Measurements from ENCODE around the gene TP53AIP1. TPM values are rescaled to one million over a fixed set of nuclear protein-coding genes. Genes with fewer than 3 reads are reported as not detected.

Gene TP53AIP1
- total and polyA plus RNA-seq, 3 experiments from 2014 or later = not detected

DNA sequence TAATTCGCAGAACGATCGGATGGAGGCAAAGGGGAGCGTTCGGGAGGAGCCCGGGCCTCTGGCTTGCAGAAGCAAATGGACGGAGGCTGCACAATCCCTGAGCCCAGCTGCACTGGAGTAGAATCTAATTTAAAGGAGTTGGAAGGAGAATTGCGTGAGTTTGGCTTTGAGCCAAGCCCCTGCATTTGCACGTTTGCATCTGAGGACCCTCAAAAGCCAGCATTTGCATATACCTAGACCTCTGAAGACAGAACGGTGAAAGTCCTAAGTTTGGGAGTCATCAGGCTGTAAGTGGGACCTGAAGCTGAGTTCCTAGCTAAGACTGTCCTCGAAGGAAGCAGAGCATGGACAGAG, 15.6 kb downstream of the TP53AIP1 start:
- ChIA-PET POLR2A (no interaction called here), CTCF (no interaction called here)
- no peaks in the 10 kb centered on the region for H3K36me3 ChIP-seq (ENCODE audit: insufficient read depth, low read length)
- DNase-seq = no peak
- no peak overlapping the region for H3K27ac Mint-ChIP-seq
- peaks cover 0 to 2% (median 0%) of the 10 kb centered on the region in 5 donors for H3K9me3 Mint-ChIP-seq
- no peak overlapping the region for H3K4me3 Mint-ChIP-seq
- no peak overlapping the region for H3K4me3 ChIP-seq (ENCODE audit: low read length)
- H3K27ac ChIP-seq (ENCODE audit: low read depth, low read length) = no peak overlapping the region
- peaks cover 11 to 14% (median 13%) of the 10 kb centered on the region in 3 donors for H3K4me1 Mint-ChIP-seq
- no peaks in the 10 kb centered on the region for H3K27me3 ChIP-seq (ENCODE audit: insufficient read depth, low read length, poor library complexity, severe bottlenecking)
- H3K27me3 Mint-ChIP-seq = peaks cover 3 to 16% of the 10 kb centered on the region in 2 donors
- H3K4me1 ChIP-seq (ENCODE audit: insufficient read depth, low read length) = no peaks in the 10 kb centered on the region
- H3K36me3 Mint-ChIP-seq = no peaks in the 10 kb centered on the region
- no peaks in the 10 kb centered on the region for H3K9me3 ChIP-seq (ENCODE audit: low read length)

DNA sequence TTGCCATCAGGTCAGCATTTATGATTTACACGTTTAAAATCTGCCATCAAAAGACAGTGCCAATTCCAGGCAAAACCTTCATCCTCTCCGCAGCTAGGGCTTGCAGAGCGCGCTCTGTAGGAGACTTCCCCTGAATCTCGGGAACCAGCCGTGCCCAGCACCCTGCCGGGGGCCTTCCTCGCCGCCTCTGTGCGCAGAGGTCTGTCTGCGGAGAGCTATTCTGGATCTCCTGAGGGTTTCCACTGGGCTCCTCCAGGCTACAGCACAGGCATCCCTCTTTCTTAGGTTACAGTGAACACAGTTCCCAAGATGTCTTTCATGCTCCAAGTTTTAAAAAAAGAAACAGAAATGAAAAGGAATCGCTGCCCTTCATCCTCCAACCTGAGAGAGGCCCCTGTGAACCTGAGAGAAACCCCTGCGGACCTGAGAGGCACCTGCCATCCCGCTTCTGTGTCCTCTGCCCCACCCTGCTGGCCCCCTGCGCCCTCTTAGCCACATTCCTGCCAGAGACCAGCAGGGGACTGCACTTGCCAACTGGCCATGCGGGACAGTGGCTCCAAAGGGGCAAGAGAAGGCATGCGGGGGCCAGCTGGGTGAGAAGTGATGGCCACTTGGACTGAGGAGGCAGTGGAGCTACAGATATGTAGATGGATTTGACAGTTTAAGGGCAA, 16.1 kb downstream of the TP53AIP1 start:
- no peak overlapping the region for H3K27ac Mint-ChIP-seq
- POLR2A ChIA-PET = no interaction called here
- Histone ChIP-seq H3K9me3 (ENCODE audit: low read length) (no peaks in the 10 kb centered on the region), H3K4me1 (ENCODE audit: insufficient read depth, low read length) (no peaks in the 10 kb centered on the region), H3K27me3 (ENCODE audit: insufficient read depth, low read length, poor library complexity, severe bottlenecking) (no peaks in the 10 kb centered on the region), H3K27ac (ENCODE audit: low read depth, low read length) (no peak overlapping the region), H3K36me3 (ENCODE audit: insufficient read depth, low read length) (no peaks in the 10 kb centered on the region), H3K4me3 (ENCODE audit: low read length) (no peak overlapping the region)
- no peaks in the 10 kb centered on the region for H3K9me3 Mint-ChIP-seq
- CTCF ChIA-PET = no interaction called here
- peaks cover 8 to 16% of the 10 kb centered on the region in 2 donors for H3K27me3 Mint-ChIP-seq
- no peaks in the 10 kb centered on the region for H3K36me3 Mint-ChIP-seq
- DNase-seq = no peak
- peak overlapping the region in 1 of 7 donors; percentile 52 for H3K4me3 Mint-ChIP-seq
- peaks cover 11 to 14% (median 13%) of the 10 kb centered on the region in 3 donors for H3K4me1 Mint-ChIP-seq

DNA sequence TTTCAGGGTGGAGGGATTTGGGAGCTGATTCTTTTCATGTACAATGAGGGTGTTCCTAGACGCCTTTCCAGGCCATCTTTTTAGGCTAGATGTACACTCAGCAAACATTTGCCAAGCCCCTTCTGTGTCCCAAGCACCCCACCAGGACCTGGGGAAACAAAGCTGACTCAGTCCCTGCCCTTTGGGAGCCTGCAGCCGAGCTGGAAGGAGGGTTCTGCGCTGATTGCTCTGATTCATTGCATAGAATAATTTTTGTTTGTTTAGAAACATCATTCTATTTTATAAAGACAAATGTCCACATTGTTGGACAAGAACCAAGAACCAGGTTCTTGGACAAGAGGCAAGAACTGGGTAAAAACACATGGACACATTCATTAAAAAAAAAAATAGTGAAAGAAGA, 16.7 kb downstream of the TP53AIP1 start:
- no peak for DNase-seq
- CTCF ChIA-PET = no interaction called here

DNA sequence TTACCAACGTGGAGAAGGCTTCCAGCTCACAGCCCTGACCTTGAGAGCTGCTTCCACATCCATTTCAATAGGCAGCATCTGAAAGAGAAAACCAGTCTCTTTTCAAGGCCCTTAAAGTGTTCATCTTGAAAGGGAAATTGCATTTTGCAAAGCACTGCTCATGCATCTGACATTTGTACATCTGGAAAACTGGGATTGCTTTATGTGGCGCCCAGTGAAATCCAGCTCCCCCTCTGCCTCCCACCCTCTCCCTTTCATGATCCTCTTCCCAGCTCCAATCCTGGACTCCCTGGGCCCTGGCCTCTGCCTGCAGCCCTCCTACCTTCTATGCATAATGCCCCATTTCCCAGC, 17.4 kb downstream of the TP53AIP1 start:
- peaks cover 12 to 26% of the 10 kb centered on the region in 2 donors for H3K27me3 Mint-ChIP-seq
- Histone ChIP-seq H3K27me3 (ENCODE audit: insufficient read depth, low read length, poor library complexity, severe bottlenecking) (no peaks in the 10 kb centered on the region), H3K4me1 (ENCODE audit: insufficient read depth, low read length) (no peaks in the 10 kb centered on the region), H3K36me3 (ENCODE audit: insufficient read depth, low read length) (no peaks in the 10 kb centered on the region), H3K9me3 (ENCODE audit: low read length) (no peaks in the 10 kb centered on the region), H3K27ac (ENCODE audit: low read depth, low read length) (no peak overlapping the region), H3K4me3 (ENCODE audit: low read length) (no peak overlapping the region)
- H3K36me3 Mint-ChIP-seq = no peaks in the 10 kb centered on the region
- H3K9me3 Mint-ChIP-seq = no peaks in the 10 kb centered on the region
- peak overlapping the region in 1 of 8 donors; percentile 22 for H3K27ac Mint-ChIP-seq
- H3K4me1 Mint-ChIP-seq = peaks cover 11 to 14% (median 13%) of the 10 kb centered on the region in 3 donors
- ChIA-PET POLR2A (no interaction called here), CTCF (interaction anchor here (1.3 to 1.6 kb wide), 2 partner anchors 40 to 886 kb away, joined by 3 read pairs; no protein-coding TSS in a partner anchor)
- DNase-seq = no peak
- no peak overlapping the region for H3K4me3 Mint-ChIP-seq

More for the DNA sequence above, 16.7 kb downstream of the TP53AIP1 start:
- no peak overlapping the region for H3K27ac Mint-ChIP-seq
- Histone ChIP-seq H3K9me3 (ENCODE audit: low read length) (no peaks in the 10 kb centered on the region), H3K4me3 (ENCODE audit: low read length) (no peak overlapping the region), H3K4me1 (ENCODE audit: insufficient read depth, low read length) (no peaks in the 10 kb centered on the region), H3K36me3 (ENCODE audit: insufficient read depth, low read length) (no peaks in the 10 kb centered on the region), H3K27ac (ENCODE audit: low read depth, low read length) (no peak overlapping the region), H3K27me3 (ENCODE audit: insufficient read depth, low read length, poor library complexity, severe bottlenecking) (no peaks in the 10 kb centered on the region)
- POLR2A ChIA-PET = no interaction called here
- H3K36me3 Mint-ChIP-seq = no peaks in the 10 kb centered on the region
- no peaks in the 10 kb centered on the region for H3K9me3 Mint-ChIP-seq
- no peak overlapping the region for H3K4me3 Mint-ChIP-seq
- peaks cover 8 to 20% of the 10 kb centered on the region in 2 donors for H3K27me3 Mint-ChIP-seq
- peaks cover 11 to 14% (median 13%) of the 10 kb centered on the region in 3 donors for H3K4me1 Mint-ChIP-seq

DNA sequence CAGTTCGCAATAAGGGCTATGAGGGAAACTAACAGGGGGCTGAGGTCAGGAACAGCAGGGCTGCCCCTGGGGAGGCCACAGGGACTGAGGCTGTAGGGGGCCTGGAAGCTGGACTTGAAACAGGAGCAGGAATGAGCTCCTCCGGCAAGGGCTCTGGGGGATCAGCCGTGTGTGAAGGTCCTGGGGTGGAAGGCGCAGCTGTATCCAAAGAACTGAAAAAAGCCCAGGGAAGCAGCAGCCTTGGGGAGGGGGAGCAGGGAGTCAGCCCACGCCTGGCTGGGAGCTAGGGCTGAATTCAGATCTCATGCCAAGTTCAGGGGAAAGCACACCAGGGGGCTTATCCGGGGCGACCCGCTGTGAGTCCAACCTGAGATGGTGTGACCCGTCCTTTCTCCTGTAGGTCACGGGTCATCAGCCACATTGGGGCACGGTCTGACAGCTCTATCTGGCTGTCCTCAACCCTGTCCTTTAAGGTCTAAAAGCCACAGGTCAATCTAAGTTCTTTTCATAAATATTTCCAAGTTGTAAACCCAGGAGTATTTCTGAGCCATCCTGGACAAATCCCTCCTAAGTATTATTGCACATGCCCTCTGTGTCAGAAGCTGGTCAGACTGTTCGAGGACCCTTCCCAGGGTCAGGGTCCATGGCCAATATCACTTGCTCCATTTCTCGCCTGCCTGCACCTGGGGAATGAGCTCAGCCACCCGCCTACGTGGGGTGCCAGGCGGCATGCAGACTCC, 18.0 kb downstream of the TP53AIP1 start:
- CTCF ChIA-PET = interaction anchor here (1.3 to 1.6 kb wide), 2 partner anchors 40 to 885 kb away, joined by 3 read pairs; no protein-coding TSS in a partner anchor
- peaks cover 12 to 22% of the 10 kb centered on the region in 2 donors for H3K27me3 Mint-ChIP-seq
- POLR2A ChIA-PET = no interaction called here

GRCh38 chr11:128924104-128924503, 18.6 kb downstream of the TP53AIP1 start:
- H3K4me1 Mint-ChIP-seq = peaks cover 8 to 13% (median 11%) of the 10 kb centered on the region in 3 donors
- Histone ChIP-seq H3K4me1 (ENCODE audit: insufficient read depth, low read length) (no peaks in the 10 kb centered on the region), H3K9me3 (ENCODE audit: low read length) (no peaks in the 10 kb centered on the region), H3K27me3 (ENCODE audit: insufficient read depth, low read length, poor library complexity, severe bottlenecking) (no peaks in the 10 kb centered on the region), H3K36me3 (ENCODE audit: insufficient read depth, low read length) (no peaks in the 10 kb centered on the region), H3K4me3 (ENCODE audit: low read length) (no peak overlapping the region), H3K27ac (ENCODE audit: low read depth, low read length) (no peak overlapping the region)
- H3K27me3 Mint-ChIP-seq = peaks cover 12 to 22% of the 10 kb centered on the region in 2 donors
- H3K27ac Mint-ChIP-seq = no peak overlapping the region
- no peak overlapping the region for H3K4me3 Mint-ChIP-seq
- H3K36me3 Mint-ChIP-seq = no peaks in the 10 kb centered on the region
- DNase-seq = no peak
- CTCF ChIA-PET = interaction anchor here (1.6 kb wide), 1 partner anchor 885 kb away, joined by 3 read pairs; no protein-coding TSS in a partner anchor
- POLR2A ChIA-PET = no interaction called here
- H3K9me3 Mint-ChIP-seq = no peaks in the 10 kb centered on the region

More for the DNA sequence above, 18.0 kb downstream of the TP53AIP1 start:
- Histone ChIP-seq H3K9me3 (ENCODE audit: low read length) (no peaks in the 10 kb centered on the region), H3K4me3 (ENCODE audit: low read length) (no peak overlapping the region), H3K4me1 (ENCODE audit: insufficient read depth, low read length) (no peaks in the 10 kb centered on the region), H3K27ac (ENCODE audit: low read depth, low read length) (no peak overlapping the region), H3K36me3 (ENCODE audit: insufficient read depth, low read length) (no peaks in the 10 kb centered on the region), H3K27me3 (ENCODE audit: insufficient read depth, low read length, poor library complexity, severe bottlenecking) (no peaks in the 10 kb centered on the region)
- DNase-seq = no peak
- Mint-ChIP-seq H3K36me3 (no peaks in the 10 kb centered on the region), H3K9me3 (no peaks in the 10 kb centered on the region), H3K27ac (no peak overlapping the region), H3K4me1 (peaks cover 11 to 13% (median 12%) of the 10 kb centered on the region in 3 donors), H3K4me3 (no peak overlapping the region)

DNA sequence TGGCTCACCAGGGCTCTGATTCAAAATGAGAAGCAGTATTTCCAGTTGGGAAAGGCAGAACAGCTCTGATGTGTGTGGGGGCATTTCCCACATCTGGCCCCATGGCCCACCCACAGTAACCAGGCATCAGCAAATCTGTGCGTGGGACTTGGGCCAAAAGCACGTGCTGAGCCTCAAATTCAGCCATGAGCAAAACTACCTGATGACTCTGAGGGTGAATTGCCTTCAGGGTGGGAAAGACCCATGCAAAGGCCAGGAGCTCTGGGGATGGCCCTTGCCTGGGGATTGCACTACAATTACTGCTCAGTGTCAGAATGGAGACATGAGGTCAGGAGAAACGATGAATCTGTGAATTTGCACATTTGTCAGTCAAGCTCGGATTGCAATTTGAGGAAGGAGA, 20.9 kb downstream of the TP53AIP1 start:
- no peaks in the 10 kb centered on the region for H3K36me3 ChIP-seq (ENCODE audit: insufficient read depth, low read length)
- Mint-ChIP-seq H3K4me1 (peaks cover 0 to 3% (median 0%) of the 10 kb centered on the region in 3 donors), H3K4me3 (no peak overlapping the region), H3K27ac (no peak overlapping the region), H3K27me3 (peaks cover 16 to 25% of the 10 kb centered on the region in 2 donors), H3K9me3 (no peaks in the 10 kb centered on the region), H3K36me3 (no peaks in the 10 kb centered on the region)
- ChIA-PET POLR2A (no interaction called here), CTCF (no interaction called here)
- H3K4me1 ChIP-seq (ENCODE audit: insufficient read depth, low read length) = no peaks in the 10 kb centered on the region
- DNase-seq = no peak
- no peaks in the 10 kb centered on the region for H3K9me3 ChIP-seq (ENCODE audit: low read length)
- no peak overlapping the region for H3K27ac ChIP-seq (ENCODE audit: low read depth, low read length)
- H3K27me3 ChIP-seq (ENCODE audit: insufficient read depth, low read length, poor library complexity, severe bottlenecking) = no peaks in the 10 kb centered on the region
- H3K4me3 ChIP-seq (ENCODE audit: low read length) = no peak overlapping the region

GRCh38 chr11:128920666-128921065, 22.0 kb downstream of the TP53AIP1 start:
- Mint-ChIP-seq H3K4me3 (no peak overlapping the region), H3K27me3 (peaks cover 16 to 32% of the 10 kb centered on the region in 2 donors), H3K36me3 (peaks cover 0 to 5% (median 2%) of the 10 kb centered on the region in 3 donors), H3K9me3 (no peaks in the 10 kb centered on the region), H3K4me1 (peaks cover 0 to 3% (median 0%) of the 10 kb centered on the region in 3 donors), H3K27ac (no peak overlapping the region)
- no peak for DNase-seq
- Histone ChIP-seq H3K27ac (ENCODE audit: low read depth, low read length) (no peak overlapping the region), H3K4me3 (ENCODE audit: low read length) (no peak overlapping the region), H3K4me1 (ENCODE audit: insufficient read depth, low read length) (no peaks in the 10 kb centered on the region), H3K36me3 (ENCODE audit: insufficient read depth, low read length) (no peaks in the 10 kb centered on the region), H3K9me3 (ENCODE audit: low read length) (no peaks in the 10 kb centered on the region), H3K27me3 (ENCODE audit: insufficient read depth, low read length, poor library complexity, severe bottlenecking) (no peaks in the 10 kb centered on the region)
- ChIA-PET POLR2A (no interaction called here), CTCF (no interaction called here)
